T-helper 1 cell (primary cell): ENCODE results near the gene COX18.

Source experiments
- DNase-seq, 5 donors: peaks; one replicate each; pipeline ENCODE4 v3.0.0-alpha.2; 2012 to 2020

The COX18 gene

DNA sequence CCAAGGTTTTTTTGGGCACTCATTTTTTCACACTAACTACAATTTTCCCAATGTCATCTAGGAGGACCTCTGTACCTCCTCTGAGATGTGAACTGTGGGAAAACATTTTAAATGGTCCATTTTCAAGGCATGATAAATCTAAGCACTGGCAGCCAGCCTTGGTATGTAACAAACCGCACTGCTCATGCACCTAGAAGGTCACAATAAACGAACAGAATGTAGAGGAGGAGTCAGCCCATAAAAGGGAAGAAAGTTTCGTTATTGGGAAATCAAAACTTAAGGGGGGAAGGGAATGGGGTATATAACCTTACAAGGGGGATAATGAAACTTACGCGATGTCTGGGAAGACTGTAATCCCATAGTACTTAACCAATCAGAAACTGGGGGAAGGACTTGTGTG is 16.4 kb downstream of the COX18 start:
- no peak for DNase-seq

DNA sequence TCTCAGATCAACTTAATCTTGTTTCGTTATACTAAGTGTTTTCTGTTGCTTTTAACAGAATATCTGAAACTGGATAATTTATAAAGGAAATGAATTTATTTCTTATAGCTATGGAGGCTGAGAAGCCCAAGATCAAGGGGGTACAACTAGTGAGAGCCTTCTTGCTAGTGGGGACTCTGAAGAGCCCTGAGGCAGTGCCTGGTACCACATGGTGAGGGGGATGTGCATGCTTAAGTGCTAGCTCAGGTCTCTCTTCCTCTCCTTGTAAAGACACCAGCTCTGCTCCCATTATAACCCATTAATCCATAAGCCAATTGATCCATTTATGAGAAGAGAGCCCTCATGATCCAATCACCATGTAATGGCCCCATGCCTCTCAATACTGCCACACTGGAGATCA is 17.9 kb downstream of the COX18 start:
- DNase-seq: no peak

DNA sequence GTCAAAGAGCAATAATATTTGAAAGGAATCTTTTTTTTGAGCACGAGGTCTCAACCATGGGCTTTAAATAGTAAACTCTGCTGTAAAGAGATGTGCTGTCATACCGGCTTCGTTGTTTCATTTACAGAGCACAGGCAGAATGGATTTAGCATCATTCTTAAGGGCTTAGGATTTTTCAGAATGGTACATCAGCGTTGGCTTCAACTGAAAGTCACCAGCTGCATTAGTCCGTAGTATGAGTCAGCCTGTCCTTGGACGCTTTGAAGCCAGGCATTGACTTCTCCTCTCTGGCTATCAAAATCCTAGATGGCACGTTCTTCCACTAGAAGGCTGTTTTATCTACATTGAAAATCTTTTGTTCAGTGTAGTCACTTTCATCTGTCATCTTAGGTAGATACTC is 23.6 kb downstream of the COX18 start:
- DNase-seq: no peak

- DNase-seq: no peak
Observed at GRCh38 chr4:73037057-73037456, 32.5 kb downstream of the COX18 start.

DNA sequence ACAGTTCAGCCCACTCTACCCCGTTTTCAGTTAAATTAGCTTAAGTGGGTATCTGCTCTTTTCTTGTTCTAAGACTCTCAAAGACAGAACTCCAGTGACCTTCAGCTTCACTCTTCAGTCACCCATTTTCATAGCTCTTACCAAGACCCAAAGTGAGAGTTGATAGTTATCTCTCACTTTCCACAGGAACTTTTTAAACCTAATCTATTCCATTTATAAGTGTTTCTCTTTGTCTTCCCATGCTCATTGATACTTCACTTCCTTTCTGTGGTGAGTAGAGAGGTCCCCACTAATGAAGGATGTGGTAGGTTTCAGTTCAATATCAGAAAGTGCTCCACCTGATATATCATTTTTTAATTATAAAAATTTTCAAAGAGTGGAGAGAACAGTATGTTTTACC is 33.4 kb downstream of the COX18 start:
- DNase-seq: no peak

DNA sequence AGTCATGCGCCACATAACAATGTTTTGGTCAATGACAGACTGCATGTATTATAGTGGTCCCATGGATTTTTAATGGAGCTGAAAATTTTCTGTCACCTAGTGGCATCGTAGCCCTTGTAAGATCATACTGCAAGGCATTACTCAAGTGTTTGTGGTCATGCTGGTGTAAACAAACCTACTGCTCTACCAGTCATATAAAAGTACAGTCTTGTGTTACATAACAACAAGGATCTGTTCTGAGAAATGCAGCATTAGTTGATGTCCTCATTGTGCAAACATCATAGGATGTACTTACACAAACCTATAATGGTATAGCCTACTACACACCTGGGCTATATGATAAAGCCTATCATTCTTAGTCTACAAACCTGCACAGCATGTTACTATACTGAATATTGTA is 34.6 kb downstream of the COX18 start:
- no peak for DNase-seq

DNA sequence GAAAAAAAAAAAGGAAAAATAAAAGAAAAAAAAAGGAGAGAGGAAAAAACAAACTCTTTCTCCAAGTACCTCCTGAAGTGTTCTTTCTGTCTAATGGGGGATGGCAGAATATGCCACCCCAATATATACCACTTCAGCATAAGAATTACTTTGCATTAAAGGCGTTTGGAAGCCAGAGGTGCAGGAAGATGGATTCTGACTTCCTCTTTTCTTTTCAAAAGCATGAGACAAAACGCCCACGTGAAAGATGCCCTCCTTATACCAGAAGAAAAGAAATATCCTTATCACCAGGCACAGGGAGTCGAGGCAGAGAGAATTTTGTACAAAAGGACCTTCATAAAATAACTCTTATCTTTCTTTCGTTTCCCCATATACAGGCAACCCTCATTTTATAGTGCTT is 40.9 kb downstream of the COX18 start:
- DNase-seq: no peak

DNA sequence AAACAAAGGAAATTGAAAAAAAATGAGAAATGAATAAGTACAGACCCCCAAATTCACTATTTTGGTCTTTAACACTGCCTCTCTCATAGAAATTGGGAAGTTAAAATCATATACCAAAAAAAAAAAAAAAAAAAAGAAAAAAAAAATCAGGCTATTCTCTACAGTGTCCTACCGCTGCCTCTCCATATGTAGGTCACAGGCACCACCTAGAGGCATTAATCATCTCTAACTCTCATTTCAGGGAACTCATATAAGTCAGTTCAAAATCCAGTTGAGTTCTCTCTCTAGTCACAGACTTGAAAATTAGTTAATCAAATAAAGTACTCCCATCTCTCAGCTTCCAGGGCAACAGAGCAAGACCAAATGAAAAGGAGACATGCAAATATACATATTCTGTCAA is 47.9 kb downstream of the COX18 start:
- peak in 1 of 5 donors; percentile 2 for DNase-seq

DNA sequence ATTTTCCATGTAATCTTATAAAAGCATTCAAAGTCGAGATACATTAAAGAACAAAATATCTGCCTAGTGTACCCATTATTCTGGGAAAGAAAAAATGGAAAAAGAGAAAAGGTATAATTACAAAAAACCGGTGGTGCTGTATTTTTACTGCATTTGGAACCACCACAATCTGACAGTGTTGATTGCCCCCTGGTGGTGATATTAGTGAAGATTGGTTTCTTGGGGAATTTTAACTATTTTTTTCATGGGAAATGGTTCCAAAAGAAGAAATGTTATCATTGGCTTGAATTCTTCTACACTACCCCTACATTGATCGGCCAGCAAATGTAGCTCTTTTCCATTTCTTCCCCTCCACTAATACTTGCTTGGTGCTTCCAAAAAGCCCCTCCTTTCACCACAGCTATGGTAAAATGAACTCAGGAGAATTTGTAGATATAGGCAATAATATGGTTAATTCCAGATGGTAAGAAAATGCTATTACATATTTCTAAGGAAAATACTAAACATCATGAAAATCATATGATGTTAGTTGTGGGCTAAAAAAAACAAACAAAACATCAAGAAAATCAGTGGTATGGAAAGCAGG is 50.0 kb downstream of the COX18 start:
- peak in 1 of 5 donors; percentile 11 for DNase-seq

DNA sequence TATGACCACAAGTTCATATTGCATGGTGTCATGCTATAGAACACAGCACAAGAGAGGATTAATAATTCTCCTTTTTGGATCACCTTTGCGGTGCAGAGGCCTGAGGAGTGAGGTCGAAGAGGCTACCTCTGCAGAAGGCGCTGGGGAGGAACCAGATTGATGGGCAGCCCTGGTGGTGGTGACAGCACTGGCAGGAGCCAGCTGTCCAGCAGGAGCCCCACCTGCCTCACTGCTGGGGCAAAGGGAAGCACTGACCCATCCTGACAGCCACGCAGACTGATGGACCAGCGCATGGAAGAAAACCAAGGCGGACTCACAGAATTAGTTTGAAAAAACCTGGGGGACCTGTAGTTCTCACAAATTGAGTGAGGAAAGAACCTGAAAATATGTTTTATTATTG is 50.9 kb downstream of the COX18 start:
- DNase-seq: no peak

DNA sequence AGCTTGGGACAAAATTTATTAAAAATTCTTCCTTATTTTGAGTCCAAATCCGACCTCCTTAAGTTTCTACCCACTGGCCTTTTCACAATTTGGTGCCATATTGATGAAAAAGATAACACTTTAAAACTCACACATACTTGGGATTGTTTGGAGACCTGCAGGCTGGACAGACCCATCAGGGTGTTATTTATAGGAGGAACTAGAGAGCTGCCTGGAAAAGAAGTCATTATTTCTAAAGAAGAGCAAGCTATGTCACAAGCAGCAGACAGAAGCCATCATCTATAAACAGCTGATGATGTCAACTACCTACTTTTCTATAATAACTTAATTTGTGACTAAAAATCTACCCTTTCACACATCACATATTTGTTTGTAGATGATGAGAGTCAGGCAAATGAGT is 56.2 kb downstream of the COX18 start:
- no peak for DNase-seq

DNA sequence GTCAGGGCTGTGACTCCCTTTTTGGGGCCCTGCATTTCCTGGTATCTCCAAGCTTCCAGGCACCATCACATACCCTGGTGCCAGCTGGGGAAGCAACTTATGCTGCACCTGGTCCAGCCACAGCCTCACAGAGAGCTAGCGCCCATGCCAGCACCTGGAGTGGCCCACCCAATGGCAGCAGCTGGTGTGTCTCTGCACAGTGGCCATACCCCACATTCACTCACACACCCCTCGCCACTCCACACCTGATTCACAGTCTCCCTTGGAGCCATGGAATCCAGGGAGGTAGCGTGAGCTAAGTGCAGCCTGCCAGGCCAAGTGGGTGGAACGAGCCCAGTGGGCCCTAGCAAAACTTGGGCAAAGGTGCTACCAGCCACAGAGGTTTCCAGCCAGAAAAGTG is 56.8 kb downstream of the COX18 start:
- no peak for DNase-seq

DNA sequence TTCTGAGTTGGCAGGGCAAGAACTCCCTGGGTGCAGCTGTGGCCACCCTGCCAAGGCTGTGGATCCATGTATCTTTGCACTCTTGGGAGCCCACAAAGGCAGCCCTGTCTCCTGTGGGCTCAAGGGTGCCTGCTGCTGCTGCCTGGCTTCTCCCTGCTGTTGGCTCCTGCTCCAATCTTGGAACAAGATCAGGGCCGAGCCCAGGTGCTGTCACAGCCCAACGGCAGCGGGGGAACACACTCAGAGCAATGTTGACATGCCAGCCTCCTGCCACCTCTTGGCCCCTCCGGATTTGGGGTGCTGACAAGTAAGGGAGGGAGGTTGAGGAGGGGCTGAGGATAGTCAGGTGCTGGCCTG is 57.9 kb downstream of the COX18 start:
- no peak for DNase-seq

DNA sequence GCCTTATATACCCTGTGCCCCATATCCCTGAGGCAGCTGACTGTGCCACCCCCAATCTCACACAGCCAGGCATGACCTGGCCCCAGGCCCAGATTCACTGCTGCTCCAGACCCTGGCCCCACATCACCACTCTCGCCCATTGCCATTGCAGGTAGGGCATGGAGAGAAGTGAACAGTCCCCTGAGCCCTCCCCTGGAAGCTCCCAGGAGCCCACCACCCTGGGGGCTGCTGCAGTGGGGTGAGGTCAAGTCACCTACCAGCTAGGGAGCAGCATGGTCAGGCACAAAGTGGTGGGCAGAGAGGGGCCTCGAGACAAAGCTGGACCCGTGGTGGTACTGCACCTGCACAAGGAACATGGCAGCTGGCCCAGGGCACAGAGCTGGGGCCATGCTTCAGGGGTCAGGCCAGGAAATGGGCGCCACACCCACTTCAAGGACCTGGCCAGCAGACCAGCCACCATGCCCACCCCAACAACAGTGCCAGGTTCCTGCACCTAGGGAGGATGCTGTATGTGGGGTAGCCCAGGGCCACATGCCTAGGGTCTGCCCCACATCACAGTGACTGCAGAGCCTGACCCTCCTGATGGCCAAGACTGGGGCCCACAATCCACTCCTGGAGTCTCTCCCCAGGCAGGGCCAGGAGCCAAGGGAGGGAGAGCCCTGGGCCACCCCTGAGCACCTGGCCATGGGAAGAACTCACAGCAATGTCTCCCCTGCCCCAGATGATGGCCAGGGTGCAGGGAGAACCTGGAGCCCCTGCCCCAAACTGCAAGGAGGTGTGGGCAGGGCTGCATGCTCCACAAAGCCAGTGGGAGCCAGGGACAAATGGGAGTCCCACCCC is 58.5 kb downstream of the COX18 start:
- no peak for DNase-seq

- DNase-seq: no peak
Observed at GRCh38 chr4:73007526-73008100, 61.9 kb downstream of the COX18 start.

GRCh38 chr4:73006286-73006990 is 63.1 kb downstream of the COX18 start:
- DNase-seq: no peak

- DNase-seq: no peak
Observed at GRCh38 chr4:73005514-73005913, 64.0 kb downstream of the COX18 start.
